ENCODE data around the gene AWAT1. TPM values are rescaled to one million over a fixed set of nuclear protein-coding genes. Genes with fewer than 3 reads are reported as not detected.

The AWAT1 gene
- total RNA-seq, 1 donor from 2014 or later: not detected

- H3K9me3 ChIP-seq: peaks cover 0 to 4% of the 10 kb centered on the region in 2 donors
- H3K27me3 ChIP-seq: no peaks in the 10 kb centered on the region
- no peak for TF ChIP-seq CTCF (IDR thresholded peaks at IDR 0.05)
- no peaks in the 10 kb centered on the region for H3K36me3 ChIP-seq
- H3K4me1 ChIP-seq: no peaks in the 10 kb centered on the region
- no peak for DNase-seq (ENCODE audit: low spot score in 2 of 2)
- intact Hi-C loops (cut with DNase I): no loop called here
- no peak overlapping the region for H3K4me3 ChIP-seq
- no peak overlapping the region for H3K27ac ChIP-seq
Measured at GRCh38 chrX:70219938-70220764, 14.3 kb upstream of the AWAT1 start.

DNA sequence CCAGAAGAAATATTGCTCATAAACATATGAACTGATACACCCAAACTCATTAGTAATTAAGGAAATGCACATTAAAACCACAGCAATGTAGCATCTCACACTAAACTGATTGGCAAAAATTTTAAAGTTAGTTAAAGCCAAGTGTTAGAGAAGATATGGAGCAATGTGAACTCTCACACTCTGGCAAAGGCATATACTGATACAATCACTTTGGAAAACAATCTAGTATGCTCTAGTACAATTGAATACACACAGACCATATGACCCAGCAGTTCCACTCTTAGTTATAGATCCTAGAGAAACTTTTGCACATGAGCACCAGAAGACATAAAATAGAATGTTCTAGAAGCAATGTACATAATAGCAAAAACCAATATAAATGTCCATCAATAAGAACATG is 8.4 kb upstream of the AWAT1 start:
- H3K27me3 ChIP-seq: no peaks in the 10 kb centered on the region
- TF ChIP-seq CTCF (IDR thresholded peaks at IDR 0.05): no peak
- H3K9me3 ChIP-seq: no peaks in the 10 kb centered on the region
- no peak overlapping the region for H3K27ac ChIP-seq
- intact Hi-C loops (cut with DNase I): no loop called here
- no peaks in the 10 kb centered on the region for H3K36me3 ChIP-seq
- H3K4me3 ChIP-seq: no peak overlapping the region
- DNase-seq (ENCODE audit: low spot score in 2 of 2): no peak
- H3K4me1 ChIP-seq: no peaks in the 10 kb centered on the region

DNA sequence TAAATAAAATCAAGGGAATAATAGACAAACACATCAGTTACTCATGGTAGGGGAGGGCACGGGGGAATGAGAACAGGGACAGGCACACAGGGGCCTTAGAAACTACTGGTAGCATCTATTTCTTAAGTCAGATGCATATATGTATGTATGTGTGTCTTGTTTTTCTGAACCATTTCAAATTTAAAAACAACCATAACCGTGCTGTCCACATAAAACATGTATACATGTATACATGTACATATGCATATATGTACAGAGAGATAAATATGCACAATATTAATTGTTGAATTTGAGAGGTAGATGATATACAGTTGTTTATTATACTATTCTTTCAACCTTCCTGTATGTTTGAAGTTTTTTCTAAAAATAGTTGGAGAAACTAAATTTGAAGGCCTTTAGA is 7.8 kb upstream of the AWAT1 start:
- Histone ChIP-seq H3K27ac (no peak overlapping the region), H3K4me3 (no peak overlapping the region), H3K27me3 (no peaks in the 10 kb centered on the region), H3K4me1 (no peaks in the 10 kb centered on the region), H3K36me3 (no peaks in the 10 kb centered on the region), H3K9me3 (no peaks in the 10 kb centered on the region)
- no peak for TF ChIP-seq CTCF (IDR thresholded peaks at IDR 0.05)
- intact Hi-C loops (cut with DNase I): no loop called here
- DNase-seq (ENCODE audit: low spot score in 2 of 2): no peak

- Histone ChIP-seq H3K36me3 (no peaks in the 10 kb centered on the region), H3K9me3 (no peaks in the 10 kb centered on the region), H3K27me3 (no peaks in the 10 kb centered on the region), H3K27ac (no peak overlapping the region), H3K4me1 (no peaks in the 10 kb centered on the region), H3K4me3 (no peak overlapping the region)
- TF ChIP-seq CTCF (IDR thresholded peaks at IDR 0.05): no peak
- intact Hi-C loops (cut with DNase I): no loop called here
- no peak for DNase-seq (ENCODE audit: low spot score in 2 of 2)
Measured at GRCh38 chrX:70231666-70232065, 2.8 kb upstream of the AWAT1 start.

- intact Hi-C loops (cut with DNase I): no loop called here
- Histone ChIP-seq H3K27me3 (no peaks in the 10 kb centered on the region), H3K27ac (no peak overlapping the region), H3K4me1 (no peaks in the 10 kb centered on the region), H3K4me3 (no peak overlapping the region), H3K36me3 (no peaks in the 10 kb centered on the region), H3K9me3 (no peaks in the 10 kb centered on the region)
- TF ChIP-seq CTCF (IDR thresholded peaks at IDR 0.05): no peak
- DNase-seq (ENCODE audit: low spot score in 2 of 2): no peak
Measured at GRCh38 chrX:70240751-70241150, 6.3 kb downstream of the AWAT1 start.
